Measurements from ENCODE around the gene PPM1H.

DNA sequence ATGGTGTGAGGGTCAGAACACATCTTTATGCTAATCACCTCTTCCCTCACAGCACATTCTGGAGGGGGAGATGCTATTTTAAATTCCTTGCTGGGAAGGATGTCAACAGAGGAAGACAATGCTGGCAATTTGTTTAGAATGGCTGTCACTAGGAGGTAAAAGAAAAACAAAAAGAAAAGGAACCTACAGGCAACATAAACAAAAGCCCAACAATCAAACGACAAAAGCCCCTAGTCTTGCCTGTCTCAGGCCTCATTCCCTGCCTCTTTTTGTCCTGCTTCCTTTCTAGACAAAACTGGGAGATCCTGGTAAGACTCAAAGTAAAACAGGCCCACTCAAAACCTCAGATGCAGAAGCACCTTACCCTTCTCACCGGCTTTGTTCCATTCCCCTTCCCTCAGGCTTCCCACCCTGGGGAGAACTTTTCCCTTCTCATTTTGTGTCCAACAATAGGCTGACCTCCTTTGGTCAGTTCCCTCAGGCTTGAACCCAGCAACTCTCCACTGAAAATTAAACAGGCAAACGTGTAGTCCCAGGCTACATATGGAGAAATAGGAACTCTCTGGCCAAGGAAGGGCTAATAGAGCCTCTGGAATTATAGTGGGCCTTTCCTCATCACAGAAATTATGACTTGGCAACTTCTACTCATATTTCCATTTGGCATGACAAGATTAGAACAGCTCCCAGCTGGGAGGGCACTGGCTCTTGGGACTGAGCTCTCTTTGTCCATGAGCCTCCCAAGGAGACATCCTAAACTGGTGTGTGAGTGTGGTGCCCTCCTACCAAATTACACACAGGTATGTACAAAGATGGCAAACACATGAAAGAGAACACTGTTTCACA lies 275.3 kb downstream of the PPM1H start:
- TF ChIP-seq, protein P1, sequence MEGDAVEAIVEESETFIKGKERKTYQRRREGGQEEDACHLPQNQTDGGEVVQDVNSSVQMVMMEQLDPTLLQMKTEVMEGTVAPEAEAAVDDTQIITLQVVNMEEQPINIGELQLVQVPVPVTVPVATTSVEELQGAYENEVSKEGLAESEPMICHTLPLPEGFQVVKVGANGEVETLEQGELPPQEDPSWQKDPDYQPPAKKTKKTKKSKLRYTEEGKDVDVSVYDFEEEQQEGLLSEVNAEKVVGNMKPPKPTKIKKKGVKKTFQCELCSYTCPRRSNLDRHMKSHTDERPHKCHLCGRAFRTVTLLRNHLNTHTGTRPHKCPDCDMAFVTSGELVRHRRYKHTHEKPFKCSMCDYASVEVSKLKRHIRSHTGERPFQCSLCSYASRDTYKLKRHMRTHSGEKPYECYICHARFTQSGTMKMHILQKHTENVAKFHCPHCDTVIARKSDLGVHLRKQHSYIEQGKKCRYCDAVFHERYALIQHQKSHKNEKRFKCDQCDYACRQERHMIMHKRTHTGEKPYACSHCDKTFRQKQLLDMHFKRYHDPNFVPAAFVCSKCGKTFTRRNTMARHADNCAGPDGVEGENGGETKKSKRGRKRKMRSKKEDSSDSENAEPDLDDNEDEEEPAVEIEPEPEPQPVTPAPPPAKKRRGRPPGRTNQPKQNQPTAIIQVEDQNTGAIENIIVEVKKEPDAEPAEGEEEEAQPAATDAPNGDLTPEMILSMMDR (conservative IDR thresholded peaks at IDR 0.05 in 1 of 2, IDR thresholded peaks at IDR 0.05 in 1 of 2; ENCODE audit: extremely low read depth in 1 of 2, insufficient read depth in 1 of 2, low read depth in 1 of 2, low read length in 2 of 2): no peak
- TF ChIP-seq EZH2 (IDR thresholded peaks at IDR 0.05; ENCODE audit: borderline replicate concordance, low read length): no peak

All from mammary epithelial cell (primary cell).